NCI-H345 treated with DMSO at 0.1 percent for 48 hours (cell line): ENCODE results near the gene TMEM203.

Experiments
- DNase-seq: peaks from one replicate; lab custom pipeline; 2025; ENCODE audit not compliant: unreplicated experiment; lab: John Stamatoyannopoulos, UW

Gene TMEM203

DNA sequence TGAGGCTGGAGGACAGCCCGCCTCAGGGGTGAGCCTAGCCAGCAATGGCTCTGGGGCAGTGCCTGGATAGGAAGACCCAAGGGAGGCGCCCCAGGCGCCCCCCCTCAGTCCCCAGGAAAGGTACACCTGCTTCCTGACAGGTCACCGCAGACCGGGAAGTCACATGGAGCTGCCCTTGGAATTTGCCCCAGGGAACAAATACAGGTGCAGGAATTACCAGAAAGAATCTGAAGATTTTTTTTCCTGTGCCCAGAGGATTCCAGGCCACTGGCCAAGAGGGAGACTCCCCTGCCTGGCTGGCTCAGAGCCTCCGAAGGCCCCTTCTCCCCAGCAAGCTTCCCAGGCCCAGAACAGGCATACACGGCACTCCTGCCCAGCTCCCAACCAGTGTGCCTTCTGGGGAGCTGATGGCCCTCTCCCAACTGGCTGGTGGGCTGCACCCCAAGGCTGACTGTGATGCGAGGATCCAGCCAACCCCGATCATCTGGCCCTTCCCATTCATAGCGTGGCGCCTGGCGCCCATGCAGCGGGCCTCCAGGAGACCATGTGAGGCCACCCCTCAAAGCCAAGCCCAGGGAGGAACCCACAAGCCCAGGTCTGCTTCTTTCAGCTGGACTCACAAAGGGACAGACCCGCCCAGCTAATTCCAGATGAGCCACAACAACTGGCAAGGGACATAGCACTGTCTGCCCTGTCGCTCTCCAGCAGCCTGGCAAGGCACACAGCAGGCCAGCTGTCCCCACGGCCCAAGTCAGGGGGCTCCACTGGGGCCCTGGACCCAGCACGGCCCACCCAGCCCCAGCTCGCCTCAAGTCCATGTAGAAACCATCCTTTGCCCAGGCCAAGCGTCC lies 7.2 kb downstream of the TMEM203 start:
- no peak for DNase-seq

GRCh38 chr9:137195525-137196220 lies 9.8 kb downstream of the TMEM203 start:
- DNase-seq, result peak; percentile 95

DNA sequence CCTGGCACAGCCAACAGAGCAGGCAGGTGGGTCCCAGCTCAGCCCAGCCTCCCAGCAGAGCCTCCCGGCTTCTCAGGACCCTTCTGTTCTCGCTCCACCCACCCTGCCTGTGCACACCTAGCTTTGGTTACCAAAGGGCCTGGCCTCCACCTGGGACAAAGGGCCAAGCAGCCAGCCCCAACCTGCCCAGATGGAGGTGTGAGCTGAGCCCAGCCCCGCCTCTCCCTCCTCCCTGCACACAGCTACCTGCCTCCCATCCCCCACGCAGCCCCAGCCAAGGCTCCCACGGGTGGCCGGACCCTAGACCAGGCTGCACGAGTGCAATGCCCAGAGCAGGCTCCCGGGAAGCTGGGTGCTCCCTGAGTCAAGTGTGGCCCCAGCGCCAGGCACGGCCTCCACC lies 10.5 kb downstream of the TMEM203 start:
- DNase-seq, result peak; percentile 39

DNA sequence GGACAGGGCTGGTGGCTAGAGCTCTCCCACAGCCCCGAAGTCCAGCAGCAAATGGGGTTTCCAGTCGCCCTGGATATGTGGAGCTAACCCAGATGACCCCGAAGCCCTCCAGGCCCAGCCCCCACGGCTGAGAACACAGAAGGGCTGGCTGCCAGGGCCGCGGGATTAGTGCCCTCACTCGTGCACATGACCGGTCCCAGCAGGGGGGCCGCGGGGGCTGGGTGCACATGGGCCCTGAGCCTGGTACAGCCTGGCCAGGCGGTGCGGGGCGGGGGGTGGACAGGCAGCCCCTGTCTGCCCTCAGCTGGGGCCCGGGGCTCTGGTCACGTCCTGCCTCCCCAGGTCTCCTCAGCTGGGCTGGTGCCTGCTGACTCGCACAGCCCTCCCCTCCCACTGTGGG lies 11.1 kb downstream of the TMEM203 start:
- no peak for DNase-seq

DNA sequence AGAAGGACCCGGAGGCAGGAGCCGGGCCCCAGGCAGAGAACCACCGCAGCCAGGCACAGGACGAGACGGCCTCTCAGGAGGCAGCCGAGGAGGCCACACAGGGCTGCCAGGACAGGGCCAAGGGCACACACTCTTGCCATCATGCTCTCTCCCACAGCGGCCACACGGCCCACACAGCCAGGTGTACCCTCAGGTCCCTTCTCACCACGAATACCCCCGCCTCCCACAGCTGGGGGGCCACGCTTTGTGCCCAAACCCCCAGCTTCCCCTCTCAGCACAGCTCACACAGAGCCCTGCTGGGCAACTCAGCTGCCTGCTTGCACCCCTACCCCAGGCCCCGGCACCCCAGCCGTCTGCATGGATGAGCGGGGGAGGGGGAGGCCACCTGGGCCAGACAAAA lies 11.7 kb downstream of the TMEM203 start:
- no peak for DNase-seq

- no peak for DNase-seq
These were observed 12.6 kb downstream of the TMEM203 start for GRCh38 chr9:137192859-137193258.

DNA sequence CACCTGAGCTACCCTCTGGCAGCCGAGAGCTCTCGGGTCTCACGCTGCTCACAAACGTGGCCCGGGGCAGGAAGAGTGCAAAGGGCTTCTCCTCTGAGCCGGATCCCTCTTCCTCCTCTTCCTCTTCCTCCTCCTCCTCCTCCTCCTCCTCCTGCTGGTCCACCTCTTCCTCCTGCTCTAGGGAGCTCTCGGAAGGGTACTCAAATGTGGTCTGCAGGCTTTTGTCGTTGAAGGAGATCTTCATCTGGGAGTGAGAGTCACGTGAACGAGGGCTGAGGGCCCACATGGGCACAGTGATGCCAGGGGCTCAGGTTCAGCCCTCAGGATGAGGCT lies 13.0 kb downstream of the TMEM203 start:
- DNase-seq, result no peak

- no peak for DNase-seq
These were observed 13.6 kb downstream of the TMEM203 start for GRCh38 chr9:137191691-137192447.

- no peak for DNase-seq
These were observed 14.2 kb downstream of the TMEM203 start for GRCh38 chr9:137191245-137191644.

DNA sequence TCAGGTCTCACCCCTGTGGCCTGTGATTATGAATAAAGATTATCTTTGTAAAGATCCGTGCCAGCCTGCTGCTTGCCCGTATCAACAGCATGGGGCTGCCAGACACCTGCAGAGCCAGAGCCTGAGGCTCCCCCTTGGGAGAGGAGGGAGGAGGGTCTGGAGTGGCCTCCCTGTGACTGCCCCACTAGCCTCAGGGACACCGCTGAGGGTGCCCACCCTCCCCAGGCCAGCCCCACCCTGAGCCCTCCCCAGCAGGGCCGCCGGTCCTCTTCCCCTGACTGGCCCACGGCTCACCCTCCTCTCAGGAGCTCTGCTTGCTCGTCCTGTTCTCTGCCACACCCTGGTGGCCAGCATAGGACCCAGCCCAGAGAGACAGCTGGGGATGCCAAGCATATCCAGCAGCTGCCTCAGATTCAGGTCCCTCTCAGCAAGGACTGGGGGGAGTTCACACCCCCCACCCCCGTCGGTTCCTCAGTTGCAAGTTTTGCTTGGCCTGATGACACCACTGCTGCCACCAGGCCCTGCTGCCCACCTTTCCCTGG lies 15.1 kb downstream of the TMEM203 start:
- no peak for DNase-seq

DNA sequence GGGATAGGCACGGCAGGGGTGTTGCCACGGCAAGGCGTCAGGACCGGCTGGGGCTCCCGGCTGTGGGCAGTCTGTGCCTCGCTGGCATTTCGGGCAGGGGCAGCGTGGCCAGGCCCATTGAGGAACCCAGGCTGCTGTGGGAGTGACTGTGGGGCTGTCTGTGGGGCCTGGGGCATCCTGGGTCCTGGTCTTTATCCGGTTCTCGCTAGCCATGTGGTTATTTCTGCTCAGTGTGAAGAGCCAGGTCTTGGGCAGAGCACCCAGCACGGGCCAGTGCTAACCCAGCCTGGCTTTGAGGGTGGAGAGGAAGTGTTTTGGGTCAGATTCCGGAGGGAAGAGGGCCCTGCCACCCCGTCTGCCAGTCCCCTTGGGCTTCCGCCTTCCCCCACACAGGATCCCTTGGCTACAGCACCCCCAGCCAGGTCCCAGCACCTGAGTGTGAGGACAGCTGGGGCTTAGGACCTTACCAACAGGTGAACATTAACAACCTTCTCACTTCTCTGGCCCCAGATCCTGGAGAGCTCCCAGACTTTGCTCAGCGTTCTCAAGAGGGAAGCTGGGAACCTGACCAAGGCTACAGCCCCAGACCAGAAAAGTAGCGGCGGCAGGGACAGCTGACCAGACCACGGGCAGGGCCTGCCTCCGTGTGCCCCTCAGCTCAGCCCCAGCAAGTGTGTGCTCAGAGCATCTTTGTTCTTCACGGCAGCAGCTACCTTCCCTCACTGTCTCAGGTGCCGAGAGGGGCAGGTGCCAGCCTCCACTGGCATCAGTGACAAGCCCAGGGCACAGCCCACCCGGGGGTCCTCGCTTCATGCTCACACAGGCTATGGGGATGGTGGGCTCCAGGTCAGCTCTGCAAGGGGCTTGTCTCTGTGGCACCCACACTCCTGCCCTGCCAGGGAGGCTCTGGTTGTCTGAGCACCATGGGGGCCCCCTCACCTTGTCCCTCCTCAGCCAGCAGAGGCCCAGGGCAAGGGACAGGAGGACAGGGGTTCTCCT lies 15.9 kb downstream of the TMEM203 start:
- no peak for DNase-seq

DNA sequence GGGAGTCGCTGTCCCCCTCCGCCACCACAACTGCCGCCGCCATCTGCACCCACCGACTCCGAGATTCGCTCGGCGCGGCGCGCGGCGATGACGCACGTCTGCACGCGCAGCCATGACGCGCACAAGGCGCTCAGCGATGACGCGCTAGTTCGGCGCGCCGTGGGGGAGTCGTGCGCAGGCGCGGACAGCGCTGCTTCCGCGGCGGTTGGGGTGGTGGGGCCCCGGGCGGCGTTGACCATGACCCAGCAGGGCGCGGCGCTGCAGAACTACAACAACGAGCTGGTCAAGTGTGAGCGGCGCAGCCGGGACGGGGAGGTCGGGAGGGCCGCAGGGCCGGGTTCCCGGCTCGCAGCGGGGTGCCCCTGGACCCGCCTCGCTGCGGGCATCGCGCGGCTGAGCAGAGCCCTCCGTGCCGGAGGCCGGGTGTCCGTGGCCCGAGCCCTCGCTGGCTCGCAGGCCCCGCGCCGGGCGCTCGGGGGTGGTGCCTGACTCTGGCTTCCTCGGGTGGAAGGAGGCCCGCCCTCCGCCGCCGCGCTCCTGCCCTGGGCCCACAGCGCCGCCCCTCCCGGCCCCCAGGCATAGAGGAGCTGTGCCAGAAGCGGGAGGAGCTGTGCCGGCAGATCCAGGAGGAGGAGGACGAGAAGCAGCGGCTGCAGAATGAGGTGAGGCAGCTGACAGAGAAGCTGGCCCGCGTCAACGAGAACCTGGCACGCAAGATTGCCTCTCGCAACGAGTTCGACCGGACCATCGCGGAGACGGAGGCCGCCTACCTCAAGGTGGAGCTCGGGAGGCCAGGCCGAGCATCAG lies 16.8 kb downstream of the TMEM203 start, which contains the start of the genes ANAPC2 and SSNA1:
Gene ANAPC2, minus strand, starts transcription at position 71 of the 807 bp plus-strand sequence. Its CDS starts 28 bp downstream, at position 43.
Gene SSNA1, plus strand, starts transcription at position 187 of the 807 bp plus-strand sequence. Its CDS starts 51 bp downstream, at position 238.
- DNase-seq, result peak; percentile 74

GRCh38 chr9:137188086-137188489 lies 17.4 kb downstream of the TMEM203 start:
- no peak for DNase-seq

- DNase-seq, result no peak
These were observed 18.1 kb downstream of the TMEM203 start for GRCh38 chr9:137187386-137187785.

GRCh38 chr9:137186385-137186784 lies 19.1 kb downstream of the TMEM203 start:
- DNase-seq, result no peak

DNA sequence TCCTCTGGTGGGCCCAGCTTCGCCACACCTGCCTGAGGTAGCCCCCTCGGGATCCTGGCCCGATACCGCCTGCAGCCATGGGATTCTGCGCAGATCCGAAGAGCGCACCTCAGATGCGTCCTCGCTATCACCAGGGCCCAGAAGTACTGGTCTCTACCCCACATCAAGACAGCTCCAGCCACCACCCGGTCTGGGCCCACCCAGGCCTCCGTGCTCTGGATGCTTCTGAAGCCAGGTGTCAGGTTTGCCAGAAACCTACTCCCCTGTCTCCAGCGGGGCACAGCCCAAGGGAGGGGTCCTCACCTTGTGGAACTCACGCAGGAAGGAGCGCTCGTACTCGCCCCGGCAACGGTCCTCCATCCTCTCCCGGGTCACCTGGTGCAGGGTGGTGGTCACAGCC lies 19.5 kb downstream of the TMEM203 start:
- no peak for DNase-seq

GRCh38 chr9:137184881-137185660 lies 20.4 kb downstream of the TMEM203 start:
- DNase-seq, result no peak

- DNase-seq, result no peak
These were observed 21.4 kb downstream of the TMEM203 start for GRCh38 chr9:137183980-137184595.
